ENCODE results near the gene POU5F2. TPM values are rescaled to one million over a fixed set of nuclear protein-coding genes. Genes with fewer than 3 reads are reported as not detected.

Gene POU5F2, protein sequence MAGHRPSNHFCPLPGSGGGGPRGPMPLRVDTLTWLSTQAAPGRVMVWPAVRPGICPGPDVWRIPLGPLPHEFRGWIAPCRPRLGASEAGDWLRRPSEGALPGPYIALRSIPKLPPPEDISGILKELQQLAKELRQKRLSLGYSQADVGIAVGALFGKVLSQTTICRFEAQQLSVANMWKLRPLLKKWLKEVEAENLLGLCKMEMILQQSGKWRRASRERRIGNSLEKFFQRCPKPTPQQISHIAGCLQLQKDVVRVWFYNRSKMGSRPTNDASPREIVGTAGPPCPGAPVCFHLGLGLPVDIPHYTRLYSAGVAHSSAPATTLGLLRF
- total RNA-seq: 1 to 10 TPM; 4.7 to 9.4 (median 6.0) TPM

DNA sequence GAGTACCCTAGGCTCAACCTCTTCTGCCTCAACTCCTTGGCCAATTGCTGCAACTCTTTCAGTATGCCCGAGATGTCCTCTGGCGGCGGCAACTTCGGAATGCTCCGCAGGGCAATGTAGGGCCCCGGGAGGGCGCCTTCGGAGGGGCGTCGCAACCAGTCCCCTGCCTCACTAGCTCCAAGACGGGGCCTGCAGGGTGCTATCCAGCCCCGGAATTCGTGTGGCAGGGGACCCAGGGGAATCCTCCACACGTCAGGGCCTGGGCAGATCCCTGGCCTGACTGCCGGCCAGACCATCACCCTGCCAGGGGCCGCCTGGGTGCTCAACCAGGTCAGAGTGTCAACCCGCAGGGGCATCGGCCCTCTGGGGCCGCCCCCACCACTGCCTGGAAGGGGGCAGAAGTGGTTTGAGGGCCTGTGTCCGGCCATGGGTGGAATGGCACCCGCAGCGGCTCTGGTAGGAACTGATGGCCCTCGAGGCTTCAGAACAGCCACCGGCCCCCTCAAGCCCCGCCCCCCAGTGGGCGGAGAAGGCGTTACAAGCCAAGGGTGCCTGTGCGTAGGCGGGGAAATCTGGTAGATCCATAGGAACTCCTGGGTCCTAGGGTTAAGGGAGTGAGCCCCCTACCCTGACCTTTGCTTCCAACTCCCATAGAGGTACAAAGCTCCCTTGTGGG lies at the start of gene POU5F2:
Gene POU5F2 (minus strand): TSS at position 465 of the 676 bp plus-strand sequence. CDS start 37 bp downstream, at position 428.
- WGBS, 2 donors: 96% methylated on average over 20 to 23 of the region's 29 CpGs
- intact Hi-C loops (cut with DNase I): no loop called here
- peaks cover 0 to 5% of the 10 kb centered on the region in 2 donors for H3K36me3 ChIP-seq
- TF ChIP-seq POLR2A (IDR thresholded peaks at IDR 0.05): no peak
- TF ChIP-seq, protein P1, sequence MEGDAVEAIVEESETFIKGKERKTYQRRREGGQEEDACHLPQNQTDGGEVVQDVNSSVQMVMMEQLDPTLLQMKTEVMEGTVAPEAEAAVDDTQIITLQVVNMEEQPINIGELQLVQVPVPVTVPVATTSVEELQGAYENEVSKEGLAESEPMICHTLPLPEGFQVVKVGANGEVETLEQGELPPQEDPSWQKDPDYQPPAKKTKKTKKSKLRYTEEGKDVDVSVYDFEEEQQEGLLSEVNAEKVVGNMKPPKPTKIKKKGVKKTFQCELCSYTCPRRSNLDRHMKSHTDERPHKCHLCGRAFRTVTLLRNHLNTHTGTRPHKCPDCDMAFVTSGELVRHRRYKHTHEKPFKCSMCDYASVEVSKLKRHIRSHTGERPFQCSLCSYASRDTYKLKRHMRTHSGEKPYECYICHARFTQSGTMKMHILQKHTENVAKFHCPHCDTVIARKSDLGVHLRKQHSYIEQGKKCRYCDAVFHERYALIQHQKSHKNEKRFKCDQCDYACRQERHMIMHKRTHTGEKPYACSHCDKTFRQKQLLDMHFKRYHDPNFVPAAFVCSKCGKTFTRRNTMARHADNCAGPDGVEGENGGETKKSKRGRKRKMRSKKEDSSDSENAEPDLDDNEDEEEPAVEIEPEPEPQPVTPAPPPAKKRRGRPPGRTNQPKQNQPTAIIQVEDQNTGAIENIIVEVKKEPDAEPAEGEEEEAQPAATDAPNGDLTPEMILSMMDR (IDR thresholded peaks at IDR 0.05): no peak
- DNase-seq: no peak
- H3K27ac ChIP-seq: no peak within 1 kb of the TSS
- H3K27me3 ChIP-seq: no peaks in the 10 kb centered on the region
- H3K4me1 ChIP-seq: no peaks in the 10 kb centered on the region
- H3K4me3 ChIP-seq (replicated peaks in 1 of 3): no peak within 1 kb of the TSS
- H3K9me3 ChIP-seq: no peaks in the 10 kb centered on the region

DNA sequence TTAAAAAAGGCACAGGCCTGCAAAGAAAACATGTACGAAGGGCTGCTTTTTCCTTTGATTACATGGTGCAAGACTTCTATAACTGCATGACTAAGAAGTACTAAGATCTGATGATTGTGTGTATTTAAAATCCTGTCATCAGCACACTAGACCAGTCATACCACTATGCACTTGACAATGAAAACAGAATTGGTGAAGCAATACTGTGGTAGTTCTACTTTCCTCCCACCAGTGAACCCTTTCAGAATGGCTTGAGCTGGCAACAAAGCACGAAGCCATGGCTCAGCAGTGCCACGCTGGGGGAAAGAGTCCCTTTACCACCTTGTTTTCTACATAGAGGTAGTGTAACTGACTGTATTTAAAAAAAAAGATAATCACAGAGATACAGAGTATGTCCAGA lies 49.0 kb upstream of the POU5F2 start:
- Histone ChIP-seq H3K9me3 (no peaks in the 10 kb centered on the region), H3K36me3 (no peaks in the 10 kb centered on the region), H3K27ac (peak overlapping the region in 2 of 3 donors; percentile 55 to 68), H3K4me3 (replicated peaks in 1 of 3) (no peak overlapping the region), H3K27me3 (no peaks in the 10 kb centered on the region), H3K4me1 (peaks cover 17 to 24% of the 10 kb centered on the region in 2 donors)
- 19 to 39% methylated on average over 3 of the region's 3 CpGs for WGBS, 2 donors
- peak; percentile 71 to 74 for DNase-seq
- TF ChIP-seq POLR2A (IDR thresholded peaks at IDR 0.05): no peak
- TF ChIP-seq, protein P1 (IDR thresholded peaks at IDR 0.05): peak in 4 of 6 experiments; percentile 12 to 58 (median 34)
- intact Hi-C loops (cut with DNase I): no loop called here

DNA sequence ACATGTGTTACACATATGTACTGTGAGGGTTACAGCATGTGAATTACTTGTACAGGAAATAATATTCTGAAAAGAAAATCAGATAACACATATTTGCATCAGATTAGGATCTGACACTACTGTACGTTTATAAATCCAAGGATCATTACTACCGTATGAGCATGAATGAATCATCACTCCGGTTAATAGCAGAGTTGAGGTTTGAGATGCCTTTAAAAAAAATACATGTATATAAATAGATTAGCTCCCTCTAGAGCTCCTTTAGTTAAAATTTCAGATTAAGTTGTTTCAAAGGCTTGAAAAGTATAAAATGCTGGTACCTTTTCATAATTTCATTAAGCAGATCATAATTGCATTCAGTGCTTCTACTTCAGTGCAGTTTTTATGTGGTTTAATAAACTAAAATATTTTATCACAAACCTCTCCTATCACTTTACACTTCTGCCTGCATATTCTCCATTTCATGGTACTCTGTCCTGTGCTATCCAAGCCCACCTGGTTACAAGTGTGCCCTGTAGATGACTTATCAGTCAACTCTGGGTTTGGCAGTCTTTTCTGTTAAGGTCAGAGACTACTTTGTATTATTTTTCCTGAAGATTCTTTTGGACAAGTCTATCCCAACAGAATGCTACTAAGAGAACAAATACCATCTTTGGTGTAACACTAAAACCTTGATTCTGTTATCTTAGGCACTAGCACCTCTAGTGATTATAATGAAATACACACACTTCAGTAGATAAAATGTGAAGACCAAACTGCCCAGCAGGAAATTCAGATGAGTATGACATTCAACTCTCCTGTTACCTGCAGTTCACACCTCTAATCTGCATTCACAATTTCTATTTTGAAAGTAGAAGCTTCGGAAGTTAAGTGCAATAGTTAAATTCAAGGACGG lies 48.0 kb upstream of the POU5F2 start:
- TF ChIP-seq POLR2A (IDR thresholded peaks at IDR 0.05): no peak
- TF ChIP-seq, protein P1 (IDR thresholded peaks at IDR 0.05): no peak
- no peak overlapping the region for H3K4me3 ChIP-seq (replicated peaks in 1 of 3)
- intact Hi-C loops (cut with DNase I): no loop called here
- DNase-seq: no peak
- H3K27me3 ChIP-seq: no peaks in the 10 kb centered on the region
- H3K4me1 ChIP-seq: peaks cover 17 to 24% of the 10 kb centered on the region in 2 donors
- no peaks in the 10 kb centered on the region for H3K9me3 ChIP-seq
- WGBS, 2 donors: 71 to 79% methylated on average over 5 of the region's 5 CpGs
- no peaks in the 10 kb centered on the region for H3K36me3 ChIP-seq
- H3K27ac ChIP-seq: peak overlapping the region; percentile 29 to 68 (median 55)

DNA sequence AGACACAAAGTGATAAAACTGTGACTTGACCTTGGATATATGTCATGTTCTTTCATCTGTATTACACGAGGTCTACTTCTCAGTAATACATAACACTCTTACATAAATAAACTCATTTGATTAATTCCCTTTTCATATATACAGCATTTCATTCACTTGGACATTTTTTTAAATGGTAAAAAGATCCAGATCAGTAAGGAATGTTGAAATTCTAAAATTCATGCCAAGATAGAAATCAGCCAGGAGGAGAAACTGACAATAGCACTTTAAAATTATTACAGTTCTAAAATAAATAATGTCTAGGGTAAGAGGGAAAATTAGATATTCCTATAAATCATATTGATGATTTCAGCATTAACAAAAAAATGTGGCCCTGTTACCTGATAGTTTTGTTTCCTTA lies 46.2 kb upstream of the POU5F2 start:
- Histone ChIP-seq H3K36me3 (no peaks in the 10 kb centered on the region), H3K27ac (no peak overlapping the region), H3K9me3 (no peaks in the 10 kb centered on the region), H3K4me3 (replicated peaks in 1 of 3) (no peak overlapping the region), H3K4me1 (peaks cover 17 to 24% of the 10 kb centered on the region in 2 donors), H3K27me3 (no peaks in the 10 kb centered on the region)
- 79 to 83% methylated on average over 1 of the region's 1 CpG for WGBS, 2 donors
- no peak for DNase-seq
- intact Hi-C loops (cut with DNase I): no loop called here
- TF ChIP-seq, protein P1 (IDR thresholded peaks at IDR 0.05): no peak
- TF ChIP-seq POLR2A (IDR thresholded peaks at IDR 0.05): no peak

Measured in thyroid gland (tissue), 4 donors.